Mesenchymal stem cell (in vitro differentiated cells and primary cell): ENCODE data around the gene DFFA.

Source experiments
- DNase-seq: peaks from one replicate; pipeline ENCODE4 v3.0.0-alpha.2; 2013
- H2AFZ ChIP-seq: one replicate; pipeline ENCODE4 v1.6.1; 2013; ENCODE audit warnings: low read depth, mild to moderate bottlenecking, control low read depth, inconsistent platforms, low read length, moderate library complexity
- H2AK5ac ChIP-seq: 2 replicates; pipeline ENCODE4 v1.6.1; 2013; ENCODE audit warnings: low read length, moderate library complexity, mild to moderate bottlenecking, inconsistent platforms; ENCODE audit not compliant: severe bottlenecking
- H2BK120ac ChIP-seq: one replicate; pipeline ENCODE4 v1.6.1; 2013; ENCODE audit warnings: low read depth, mild to moderate bottlenecking, inconsistent platforms, low read length, moderate library complexity
- H2BK12ac ChIP-seq, 2 experiments: one replicate each; pipeline ENCODE4 v1.6.1; 2013; ENCODE audit warnings: inconsistent platforms in 2 of 2, low read length in 2 of 2, mild to moderate bottlenecking in 2 of 2, moderate library complexity in 2 of 2, control low read depth in 1 of 2
- H2BK15ac ChIP-seq: one replicate; pipeline ENCODE4 v1.6.1; 2013; ENCODE audit warnings: mild to moderate bottlenecking, low read depth, inconsistent platforms; ENCODE audit not compliant: poor library complexity, severe bottlenecking
- H2BK5ac ChIP-seq: 2 replicates; pipeline ENCODE4 v1.6.1; 2013; ENCODE audit warnings: low read depth, mild to moderate bottlenecking, low read length, control low read depth, inconsistent platforms; ENCODE audit not compliant: poor library complexity, severe bottlenecking
- H3K14ac ChIP-seq, 2 experiments: one replicate each; pipeline ENCODE4 v1.6.1; 2013; ENCODE audit warnings: inconsistent platforms in 2 of 2, low read length in 2 of 2, control low read depth in 1 of 2, mild to moderate bottlenecking in 1 of 2, moderate library complexity in 1 of 2
- H3K18ac ChIP-seq, 2 experiments: one replicate each; pipeline ENCODE4 v1.6.1; 2013; ENCODE audit warnings: inconsistent platforms in 2 of 2, low read length in 2 of 2, control low read depth in 1 of 2, low read depth in 1 of 2, mild to moderate bottlenecking in 1 of 2
- H3K23ac ChIP-seq, 2 experiments: one replicate each; pipeline ENCODE4 v1.6.1; 2013; ENCODE audit warnings: inconsistent platforms in 2 of 2, low read length in 2 of 2, mild to moderate bottlenecking in 2 of 2, moderate library complexity in 2 of 2, control low read depth in 1 of 2
- H3K27ac ChIP-seq: 2 replicates; pipeline ENCODE4 v1.5.1; 2013; ENCODE audit warnings: mild to moderate bottlenecking, moderate library complexity, low read length, control low read depth, inconsistent platforms; ENCODE audit not compliant: poor library complexity, severe bottlenecking
- H3K27me3 ChIP-seq, 2 experiments: 2 replicates each; pipeline versions ENCODE4 v1.6.1 to v1.7.0; 2013; ENCODE audit warnings: low read length in 2 of 2, mild to moderate bottlenecking in 2 of 2, moderate library complexity in 2 of 2, control low read depth in 1 of 2, inconsistent platforms in 1 of 2; ENCODE audit not compliant: control insufficient read depth in 1 of 2, insufficient read depth in 1 of 2
- H3K36me3 ChIP-seq, 2 experiments: 2 replicates each; pipeline versions ENCODE4 v1.6.1 to v1.7.0; 2013; ENCODE audit warnings: low read length in 2 of 2, control low read depth in 1 of 2, inconsistent platforms in 1 of 2, low read depth in 1 of 2, mild to moderate bottlenecking in 1 of 2; ENCODE audit not compliant: insufficient read depth in 2 of 2, control insufficient read depth in 1 of 2
- H3K4ac ChIP-seq, 2 experiments: one replicate each; pipeline ENCODE4 v1.6.1; 2013; ENCODE audit warnings: inconsistent platforms in 2 of 2, low read length in 2 of 2, mild to moderate bottlenecking in 2 of 2, moderate library complexity in 2 of 2, control low read depth in 1 of 2, low read depth in 1 of 2
- H3K4me1 ChIP-seq: 2 replicates; pipeline ENCODE4 v1.6.1; 2013; ENCODE audit warnings: low read depth, low read length, control low read depth; ENCODE audit not compliant: control insufficient read depth, insufficient read depth
- H3K4me2 ChIP-seq: 2 replicates; pipeline ENCODE4 v1.6.1; 2013; ENCODE audit warnings: low read length, mild to moderate bottlenecking, inconsistent platforms; ENCODE audit not compliant: poor library complexity, severe bottlenecking
- H3K4me3 ChIP-seq, 2 experiments: 2 replicates each; pipeline versions ENCODE4 v1.5.1 to v1.7.0; 2013; ENCODE audit warnings: low read length in 2 of 2, mild to moderate bottlenecking in 2 of 2, control low read depth in 1 of 2, low read depth in 1 of 2; ENCODE audit not compliant: insufficient read depth in 1 of 2
- H3K79me1 ChIP-seq: replicated peaks from 2 replicates; pipeline ENCODE4 v1.6.1; 2013; ENCODE audit warnings: mild to moderate bottlenecking, control low read depth, low read length, inconsistent platforms; ENCODE audit not compliant: poor library complexity, severe bottlenecking
- H3K9ac ChIP-seq: 2 replicates; pipeline ENCODE4 v1.7.0; 2013; ENCODE audit warnings: mild to moderate bottlenecking, low read length, moderate library complexity
- H3K9me3 ChIP-seq: 2 replicates; pipeline ENCODE4 v1.7.0; 2013; ENCODE audit warnings: mild to moderate bottlenecking, low read length; ENCODE audit not compliant: control insufficient read depth
- H4K8ac ChIP-seq: one replicate; pipeline ENCODE4 v1.6.1; 2013; ENCODE audit warnings: inconsistent platforms, mild to moderate bottlenecking, low read length, moderate library complexity
- H4K91ac ChIP-seq: one replicate; pipeline ENCODE4 v1.6.1; 2013; ENCODE audit warnings: mild to moderate bottlenecking, low read length, inconsistent platforms
- WGBS: methylation state at CpG from one replicate; pipeline ENCODE4 v1.1.7; 2013; ENCODE audit warnings: mixed read lengths; 5-methylcytosine and 5-hydroxymethylcytosine counted together

The DFFA gene

GRCh38 chr1:10433790-10434189 is 38.5 kb downstream of the DFFA start:
- peaks cover 0 to 5% of the 10 kb centered on the region in 2 experiments for H3K36me3 ChIP-seq
- H3K27me3 ChIP-seq: no peaks in the 10 kb centered on the region

GRCh38 chr1:10432910-10433700 is 39.2 kb downstream of the DFFA start:
- Histone ChIP-seq H2AFZ (no peak overlapping the region), H3K9me3 (no peaks in the 10 kb centered on the region), H2BK5ac (no peak overlapping the region), H3K4me2 (no peak overlapping the region), H3K36me3 (peaks cover 0 to 5% of the 10 kb centered on the region in 2 experiments), H3K4me1 (peaks cover 14% of the 10 kb centered on the region), H3K4ac (no peak overlapping the region), H4K91ac (no peak overlapping the region), H3K27ac (no peak overlapping the region), H3K23ac (no peak overlapping the region), H3K27me3 (no peaks in the 10 kb centered on the region), H2AK5ac (no peak overlapping the region), H3K14ac (no peak overlapping the region), H3K18ac (no peak overlapping the region), H3K9ac (no peak overlapping the region), H2BK12ac (no peak overlapping the region), H4K8ac (no peak overlapping the region), H3K79me1 (peaks cover 31% of the 10 kb centered on the region), H2BK15ac (no peak overlapping the region), H3K4me3 (no peak overlapping the region), H2BK120ac (no peak overlapping the region)
- WGBS: 96% methylated on average over 14 of the region's 14 CpGs
- no peak for DNase-seq

More at GRCh38 chr1:10433790-10434189, 38.5 kb downstream of the DFFA start:
- no peak overlapping the region for H2BK120ac ChIP-seq
- no peak overlapping the region for H3K18ac ChIP-seq
- H3K14ac ChIP-seq: no peak overlapping the region
- H3K4me1 ChIP-seq: peaks cover 14% of the 10 kb centered on the region
- H3K79me1 ChIP-seq: peaks cover 34% of the 10 kb centered on the region
- no peak overlapping the region for H4K91ac ChIP-seq
- H3K9me3 ChIP-seq: no peaks in the 10 kb centered on the region
- no peak overlapping the region for H2AFZ ChIP-seq
- H3K4ac ChIP-seq: no peak overlapping the region
- H3K9ac ChIP-seq: no peak overlapping the region
- no peak overlapping the region for H2BK15ac ChIP-seq
- no peak overlapping the region for H2BK12ac ChIP-seq
- no peak overlapping the region for H2BK5ac ChIP-seq
- no peak overlapping the region for H3K4me3 ChIP-seq
- no peak overlapping the region for H3K4me2 ChIP-seq
- WGBS: 94% methylated on average over 8 of the region's 11 CpGs
- H4K8ac ChIP-seq: no peak overlapping the region
- no peak for DNase-seq
- H3K23ac ChIP-seq: no peak overlapping the region
- no peak overlapping the region for H2AK5ac ChIP-seq
- H3K27ac ChIP-seq: no peak overlapping the region

DNA sequence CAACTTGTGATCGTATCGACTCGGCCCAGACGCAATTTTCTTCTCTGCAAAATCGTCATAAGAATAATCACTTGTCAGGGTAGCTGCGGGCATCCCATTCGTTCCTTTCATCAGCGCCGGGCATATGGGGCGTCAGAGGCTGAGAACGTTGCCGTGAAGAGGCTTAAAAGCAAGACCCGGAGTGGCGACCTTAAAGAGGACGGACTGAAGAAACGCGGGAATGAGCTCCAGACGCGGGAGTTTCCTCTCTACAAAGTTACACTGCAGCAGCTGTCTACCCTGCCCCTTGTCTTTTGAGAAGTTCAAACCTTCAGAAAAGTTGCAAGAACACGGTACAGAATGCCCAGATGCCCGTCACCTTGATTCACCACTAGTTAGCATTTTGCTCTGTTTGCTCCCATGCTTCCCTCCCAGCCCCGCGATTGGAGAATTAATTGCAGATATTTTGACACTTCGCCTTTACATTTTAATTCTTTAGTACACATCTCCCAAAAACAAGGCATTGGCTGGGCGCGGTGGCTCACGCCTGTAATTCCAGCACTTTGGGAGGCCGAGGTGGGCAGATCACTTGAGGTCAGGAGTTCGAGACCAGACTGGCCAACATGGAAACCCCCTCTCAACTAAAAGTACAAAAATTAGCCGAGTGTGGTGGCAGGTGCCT is 41.1 kb downstream of the DFFA start:
- peak overlapping the region; percentile 91 for H4K8ac ChIP-seq
- H2AK5ac ChIP-seq: no peak overlapping the region
- H3K27me3 ChIP-seq: no peaks in the 10 kb centered on the region
- peak overlapping the region; percentile 74 for H4K91ac ChIP-seq
- no peak overlapping the region for H3K23ac ChIP-seq
- H3K4me2 ChIP-seq: peak overlapping the region; percentile 96
- H3K9ac ChIP-seq: peak overlapping the region; percentile 97
- WGBS: 33% methylated on average over 30 of the region's 30 CpGs
- no peaks in the 10 kb centered on the region for H3K9me3 ChIP-seq
- no peak for DNase-seq
- H2BK5ac ChIP-seq: no peak overlapping the region
- peak overlapping the region; percentile 80 to 91 for H3K4me3 ChIP-seq
- peak overlapping the region; percentile 59 to 91 for H3K4ac ChIP-seq
- H3K79me1 ChIP-seq: peaks cover 30% of the 10 kb centered on the region
- H2AFZ ChIP-seq: peak overlapping the region; percentile 66
- H3K27ac ChIP-seq: peak overlapping the region; percentile 75
- peak overlapping the region in 1 of 2 experiments; percentile 96 for H3K18ac ChIP-seq
- peak overlapping the region in 1 of 2 experiments; percentile 73 for H3K14ac ChIP-seq
- H2BK15ac ChIP-seq: no peak overlapping the region
- H2BK120ac ChIP-seq: no peak overlapping the region
- no peak overlapping the region for H2BK12ac ChIP-seq
- H3K36me3 ChIP-seq: peaks cover 0 to 5% of the 10 kb centered on the region in 2 experiments
- H3K4me1 ChIP-seq: peaks cover 14% of the 10 kb centered on the region
